ENCODE measurements around the gene LIN52.

LIN52 gene

DNA sequence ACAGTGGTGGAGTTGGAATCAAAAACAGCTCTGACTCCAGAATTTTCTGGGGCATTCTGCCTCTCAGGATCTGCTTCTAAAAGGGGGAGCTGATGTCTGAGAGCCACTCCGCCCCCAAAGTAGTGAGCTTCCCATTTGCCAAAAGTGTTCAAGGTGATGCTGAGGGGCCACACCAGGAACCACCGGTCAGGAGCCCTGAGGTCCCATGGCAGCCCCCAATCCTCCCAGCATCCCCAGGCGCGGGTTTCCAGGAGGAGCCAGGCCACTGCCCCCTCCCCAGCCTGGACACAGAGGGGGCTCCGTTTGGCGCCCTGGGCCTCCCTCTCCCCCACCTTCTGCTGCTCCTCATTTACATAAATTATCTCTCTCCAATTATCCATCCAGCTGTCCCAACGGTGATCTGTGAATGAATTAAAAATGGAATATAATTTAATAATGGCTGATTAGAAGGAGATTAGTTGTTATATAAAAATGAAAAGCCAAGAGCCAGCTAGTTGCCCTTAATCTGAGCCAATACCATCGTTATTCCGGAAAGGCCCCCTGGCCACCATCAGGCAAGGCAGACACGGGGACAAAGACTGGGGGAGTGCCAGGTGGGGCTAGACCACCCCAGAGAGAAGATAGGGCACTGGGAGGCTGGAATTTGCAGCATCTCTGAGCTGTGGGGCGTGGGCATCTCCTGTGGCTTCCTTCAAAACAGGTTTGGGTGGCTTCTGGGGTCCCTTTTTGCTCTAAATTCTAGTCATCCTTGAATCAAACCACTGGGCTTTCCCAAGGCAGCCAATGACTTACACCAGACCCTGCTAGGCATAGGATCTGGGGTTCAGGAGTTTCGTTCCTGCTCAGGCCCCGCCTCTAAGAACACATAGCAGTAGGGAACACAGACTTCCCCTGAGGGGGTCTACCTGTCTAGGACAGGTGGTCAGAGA lies 134.8 kb downstream of the LIN52 start:
- DNase-seq (ENCODE audit: low read depth, low spot score): no peak

DNA sequence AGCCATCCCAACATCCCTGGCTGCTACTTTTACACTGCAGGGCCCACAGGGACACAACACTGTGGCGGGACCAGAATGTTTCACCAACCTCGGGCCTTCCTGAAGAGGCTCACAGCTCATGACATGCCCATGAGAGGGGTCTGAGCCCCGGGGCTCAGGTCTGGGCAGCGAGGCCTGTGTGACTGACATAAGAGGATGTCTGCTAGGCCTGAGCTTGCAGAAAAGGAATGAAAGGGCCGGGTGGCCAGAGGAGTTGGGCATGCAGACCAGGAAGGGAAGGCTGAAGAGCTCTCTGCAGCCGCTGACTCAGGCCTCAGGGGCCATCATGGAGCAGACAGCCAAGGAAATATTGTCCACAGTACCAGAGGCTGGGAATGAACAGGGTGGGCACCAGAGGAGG lies 136.2 kb downstream of the LIN52 start:
- no peak for DNase-seq (ENCODE audit: low read depth, low spot score)
- no peak overlapping the region for H3K27ac ChIP-seq

More for the DNA sequence above, 134.8 kb downstream of the LIN52 start:
- no peak overlapping the region for H3K27ac ChIP-seq

GRCh38 chr14:74221741-74222140 lies 137.0 kb downstream of the LIN52 start:
- no peak overlapping the region for H3K27ac ChIP-seq
- no peak for DNase-seq (ENCODE audit: low read depth, low spot score)

DNA sequence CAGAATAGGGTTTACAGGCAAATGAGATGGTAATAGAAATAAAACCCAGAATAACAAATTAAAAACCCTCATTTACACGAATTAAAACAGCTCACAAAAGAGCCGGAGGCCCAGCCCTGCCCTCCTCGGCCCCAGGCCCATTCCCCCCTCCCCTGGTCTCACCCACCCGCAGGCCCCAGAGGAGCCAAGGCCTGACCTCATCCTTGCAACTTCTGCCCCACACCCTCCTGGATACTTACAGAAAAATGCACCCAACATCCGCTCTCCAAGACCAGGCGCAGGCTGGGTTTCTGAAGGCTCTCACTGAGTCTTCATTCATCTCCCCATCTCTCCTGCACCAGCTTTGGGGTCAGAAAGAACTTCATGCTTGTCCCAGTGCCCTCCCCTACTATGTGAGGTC lies 138.3 kb downstream of the LIN52 start:
- no peak for DNase-seq (ENCODE audit: low read depth, low spot score)
- no peak overlapping the region for H3K27ac ChIP-seq

- H3K27ac ChIP-seq: no peak overlapping the region
- no peak for DNase-seq (ENCODE audit: low read depth, low spot score)
Measured at GRCh38 chr14:74231784-74232183, 147.0 kb downstream of the LIN52 start.

GRCh38 chr14:74235017-74235416 lies 150.3 kb downstream of the LIN52 start:
- H3K27ac ChIP-seq: no peak overlapping the region
- DNase-seq (ENCODE audit: low read depth, low spot score): no peak

- no peak for DNase-seq (ENCODE audit: low read depth, low spot score)
- H3K27ac ChIP-seq: no peak overlapping the region
Measured at GRCh38 chr14:74237441-74237840, 152.7 kb downstream of the LIN52 start.

DNA sequence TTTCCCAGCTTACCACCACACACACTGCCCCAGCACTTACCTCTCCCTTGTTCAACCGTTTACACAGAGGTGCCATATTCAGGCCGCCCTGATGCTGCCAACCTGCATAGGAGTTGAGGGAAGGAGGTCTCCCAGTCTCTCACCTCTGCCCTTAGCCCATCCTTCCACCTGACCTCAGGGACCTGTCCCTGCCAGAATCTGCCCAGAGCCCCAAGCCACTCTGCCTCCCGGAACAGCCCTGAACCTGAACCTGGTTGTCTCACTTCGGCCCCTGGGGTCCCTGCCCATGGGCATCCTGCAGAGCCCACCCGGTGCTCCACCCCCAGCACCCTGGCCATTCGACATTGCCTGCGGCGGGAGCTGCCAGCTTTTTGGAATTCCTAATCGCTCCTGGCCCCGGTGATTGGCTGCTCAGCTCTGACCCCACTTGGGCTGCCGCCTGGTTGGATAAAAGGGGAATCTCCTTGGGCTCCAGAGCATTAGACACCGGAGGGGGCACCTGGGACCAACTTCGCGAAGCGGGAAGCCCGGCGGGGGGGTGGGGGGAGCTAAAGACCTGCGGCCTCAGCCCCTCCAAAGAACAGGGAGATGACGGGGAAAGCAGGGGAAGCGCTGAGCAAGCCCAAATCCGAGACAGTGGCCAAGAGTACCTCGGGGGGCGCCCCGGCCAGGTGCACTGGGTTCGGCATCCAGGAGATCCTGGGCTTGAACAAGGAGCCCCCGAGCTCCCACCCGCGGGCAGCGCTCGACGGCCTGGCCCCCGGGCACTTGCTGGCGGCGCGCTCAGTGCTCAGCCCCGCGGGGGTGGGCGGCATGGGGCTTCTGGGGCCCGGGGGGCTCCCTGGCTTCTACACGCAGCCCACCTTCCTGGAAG lies 154.5 kb downstream of the LIN52 start, which contains the start of gene VSX2:
Gene VSX2 (plus strand): TSS at position 476 of the 874 bp plus-strand sequence. CDS start 113 bp downstream, at position 589.
- H3K27ac ChIP-seq: no peak within 1 kb of the TSS
- no peak for DNase-seq (ENCODE audit: low read depth, low spot score)

- no peak overlapping the region for H3K27ac ChIP-seq
- no peak for DNase-seq (ENCODE audit: low read depth, low spot score)
Measured at GRCh38 chr14:74239848-74240793, 155.4 kb downstream of the LIN52 start.

DNA sequence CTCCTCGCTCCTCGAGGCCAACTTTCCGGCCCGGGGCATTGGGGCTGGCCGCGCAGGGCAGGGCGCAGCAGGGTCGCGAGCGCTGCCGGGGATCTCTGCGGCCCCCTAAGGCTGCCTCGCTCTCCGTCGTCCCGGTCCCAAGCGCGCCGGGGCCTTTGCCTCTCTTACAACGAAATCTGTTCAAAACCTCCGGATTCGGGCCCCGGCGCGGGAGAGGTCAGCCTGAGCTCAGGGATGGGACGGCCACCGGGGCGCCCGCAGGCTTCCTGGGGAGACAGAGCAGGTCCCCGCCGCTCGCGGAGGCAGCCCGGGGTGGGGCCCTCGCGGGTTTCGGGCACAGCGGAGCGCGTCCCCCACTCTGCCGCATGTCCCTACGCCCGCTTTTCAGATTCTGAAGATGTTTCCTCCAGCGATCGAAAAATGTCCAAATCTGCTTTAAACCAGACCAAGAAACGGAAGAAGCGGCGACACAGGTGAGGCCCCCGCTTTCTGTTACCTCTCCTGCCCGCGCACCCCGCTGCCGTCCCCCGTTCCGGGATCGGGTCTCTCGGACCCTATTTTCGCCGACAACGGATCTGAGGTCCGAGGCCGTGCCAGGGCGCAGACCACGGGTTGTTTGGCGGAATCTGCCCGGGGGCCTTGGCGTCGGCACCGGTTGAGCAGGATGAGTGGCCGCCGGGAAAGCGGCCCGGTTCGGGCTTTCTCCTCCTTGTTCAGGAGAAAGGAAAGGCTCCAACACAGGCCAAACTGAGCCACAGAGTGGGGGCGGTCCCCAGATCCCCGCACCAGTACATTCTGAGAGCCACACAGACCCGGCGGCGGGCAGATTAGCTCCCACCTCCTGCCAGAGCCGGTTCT lies 156.3 kb downstream of the LIN52 start:
- DNase-seq (ENCODE audit: low read depth, low spot score): no peak
- no peak overlapping the region for H3K27ac ChIP-seq

GRCh38 chr14:74241652-74242017 lies 156.9 kb downstream of the LIN52 start:
- no peak for DNase-seq (ENCODE audit: low read depth, low spot score)
- no peak overlapping the region for H3K27ac ChIP-seq

- DNase-seq (ENCODE audit: low read depth, low spot score): no peak
- H3K27ac ChIP-seq: no peak overlapping the region
Measured at GRCh38 chr14:74242021-74242779, 157.4 kb downstream of the LIN52 start.

- no peak for DNase-seq (ENCODE audit: low read depth, low spot score)
- no peak overlapping the region for H3K27ac ChIP-seq
Measured at GRCh38 chr14:74242780-74243042, 158.0 kb downstream of the LIN52 start.

DNA sequence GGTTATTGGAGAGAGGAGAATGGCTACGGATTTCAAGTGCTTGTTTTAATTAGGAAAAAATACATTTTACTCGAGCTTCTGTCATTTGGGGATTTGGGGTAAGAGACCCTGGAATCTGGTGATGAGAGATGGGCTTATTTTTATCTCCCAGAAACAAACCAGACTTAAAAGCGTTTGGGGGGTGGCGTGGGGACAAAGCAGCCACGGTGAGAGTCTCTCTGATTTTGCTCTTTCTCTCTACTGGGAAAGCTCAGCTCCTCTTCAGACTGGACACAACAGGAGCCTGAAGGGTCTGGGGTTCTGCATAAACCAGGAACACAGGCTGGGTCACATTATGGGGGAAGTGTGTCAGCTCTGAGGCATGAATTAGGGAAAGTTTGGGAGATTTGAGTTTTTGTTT lies 158.3 kb downstream of the LIN52 start:
- no peak overlapping the region for H3K27ac ChIP-seq
- DNase-seq (ENCODE audit: low read depth, low spot score): no peak

- H3K27ac ChIP-seq: no peak overlapping the region
Measured at GRCh38 chr14:74244115-74244514, 159.4 kb downstream of the LIN52 start.

DNA sequence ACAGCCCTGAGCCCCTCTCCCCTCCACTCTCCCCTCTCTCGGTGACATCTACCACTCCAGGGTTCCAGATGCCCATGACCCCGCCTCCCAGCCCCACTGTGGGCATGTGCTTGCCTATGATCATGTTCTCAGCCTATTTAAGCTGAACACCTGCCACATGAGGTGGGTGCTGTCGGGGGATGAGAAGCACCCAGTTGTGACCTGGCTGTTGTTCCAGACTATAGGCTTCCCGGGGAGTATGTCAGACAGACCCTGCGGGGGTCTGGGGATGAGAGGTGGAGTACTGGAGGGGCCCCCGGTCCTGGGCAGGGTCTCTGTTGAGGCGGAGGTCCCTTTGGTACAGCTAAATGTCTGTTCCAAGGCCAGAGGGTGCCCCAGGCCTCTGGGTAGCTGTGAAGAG lies 160.5 kb downstream of the LIN52 start:
- no peak for DNase-seq (ENCODE audit: low read depth, low spot score)
- H3K27ac ChIP-seq: no peak overlapping the region

More at GRCh38 chr14:74244115-74244514, 159.4 kb downstream of the LIN52 start:
- DNase-seq (ENCODE audit: low read depth, low spot score): no peak

GRCh38 chr14:74246542-74246941 lies 161.8 kb downstream of the LIN52 start:
- no peak overlapping the region for H3K27ac ChIP-seq
- DNase-seq (ENCODE audit: low read depth, low spot score): no peak

- H3K27ac ChIP-seq: no peak overlapping the region
- no peak for DNase-seq (ENCODE audit: low read depth, low spot score)
Measured at GRCh38 chr14:74248017-74248416, 163.3 kb downstream of the LIN52 start.
